Gastrocnemius medialis (tissue), 4 donors: ENCODE data around the gene MINDY4.

Source experiments
- CTCF ChIP-seq, 5 experiments: fragments of 450-650 bp in 3 of 5; fragments of 200-600 bp in 2 of 5; sonication (generic) in 2 of 5; IDR thresholded peaks in 4 of 5; conservative IDR thresholded peaks in 1 of 5; 1 replicate in 4 of 5; 2 replicates in 1 of 5; pipeline ENCODE4 v1.5.1; 2016 to 2019; ENCODE audit warnings: antibody characterized with exemption in 5 of 5, mild to moderate bottlenecking in 3 of 5, moderate library complexity in 3 of 5
- POLR2A ChIP-seq, 2 donors: fragments of 450-650 bp; IDR thresholded peaks; one replicate each; pipeline ENCODE4 v1.6.1; 2017; ENCODE audit warnings: antibody characterized with exemption in 2 of 2, mild to moderate bottlenecking in 2 of 2, moderate library complexity in 2 of 2

- no peak for TF ChIP-seq CTCF (IDR thresholded peaks at IDR 0.05 in 4 of 5, conservative IDR thresholded peaks at IDR 0.05 in 1 of 5)
- no peak for TF ChIP-seq POLR2A (IDR thresholded peaks at IDR 0.05)
Measured at GRCh38 chr7:30831227-30831626, 60.0 kb downstream of the MINDY4 start.
